IMR-90 (cell line): ENCODE data around the gene UBR7. TPM values are rescaled to one million over a fixed set of nuclear protein-coding genes. Genes with fewer than 3 reads are reported as not detected.

Experiments used
- ATAC-seq: fragments of 200-7000 bp; cut with Tn5 transposase; 2 replicates; pipeline ENCODE4 v1.9.1; 2020; ENCODE audit warnings: low read depth, mild to moderate bottlenecking, moderate library complexity
- BruUV-seq: library from RNA; stranded (reverse); fragments of 400-500 nt; replicated peaks from 2 replicates; lab custom pipeline; 2021; lab: Mats Ljungman, UMichigan
- CTCF ChIA-PET: fragments of 300-600 bp; formaldehyde crosslinking; extraction: SDS; loops from one replicate; lab custom pipeline; 2021; ENCODE audit warnings: antibody characterized with exemption; lab: Yijun Ruan, JAX
- POLR2A ChIA-PET: fragments of 300-600 bp; sonication (Branson Sonifier 250); formaldehyde crosslinking; loops from one replicate; lab custom pipeline; 2022; ENCODE audit warnings: antibody characterized with exemption; ENCODE audit not compliant: unreplicated experiment; lab: Charles Lee
- DNase-seq: peaks from one replicate; pipeline ENCODE4 v3.0.0; 2013
- H2AFZ ChIP-seq: replicated peaks from 2 replicates; pipeline ENCODE3; 2013; ENCODE audit warnings: low read length, mild to moderate bottlenecking; ENCODE audit not compliant: poor library complexity
- H2AK5ac ChIP-seq: 2 replicates; pipeline ENCODE4 v1.6.1; 2013; ENCODE audit warnings: low read depth, low read length, inconsistent platforms
- H2AK9ac ChIP-seq: replicated peaks from 2 replicates; pipeline ENCODE3; 2013; ENCODE audit warnings: mild to moderate bottlenecking, low read depth, low read length, moderate library complexity; ENCODE audit not compliant: poor library complexity
- H2BK120ac ChIP-seq: 2 replicates; pipeline ENCODE4 v1.6.1; 2013; ENCODE audit warnings: low read depth, low read length, inconsistent platforms
- H2BK15ac ChIP-seq: 3 replicates; pipeline ENCODE4 v1.6.1; 2013; ENCODE audit warnings: low read depth, low read length, inconsistent platforms
- H2BK20ac ChIP-seq: 2 replicates; pipeline ENCODE4 v1.6.1; 2013; ENCODE audit warnings: low read depth, mild to moderate bottlenecking, inconsistent platforms, low read length, moderate library complexity
- H2BK5ac ChIP-seq: 2 replicates; pipeline ENCODE4 v1.6.1; 2013; ENCODE audit warnings: mild to moderate bottlenecking, low read depth, low read length, inconsistent platforms; ENCODE audit not compliant: poor library complexity, severe bottlenecking
- H3K14ac ChIP-seq: replicated peaks from 2 replicates; pipeline ENCODE4 v1.6.1; 2013; ENCODE audit warnings: low read depth, low read length, inconsistent platforms
- H3K18ac ChIP-seq: 2 replicates; pipeline ENCODE4 v1.6.1; 2013; ENCODE audit warnings: low read depth, low read length, control low read depth
- H3K23ac ChIP-seq: 2 replicates; pipeline ENCODE4 v1.6.1; 2013; ENCODE audit warnings: low read depth, low read length, inconsistent platforms
- H3K27ac ChIP-seq: 2 replicates; pipeline ENCODE4 v1.5.1; 2013; ENCODE audit warnings: mild to moderate bottlenecking, control low read depth, low read length; ENCODE audit not compliant: insufficient read depth
- H3K27me3 ChIP-seq: 2 replicates; pipeline ENCODE4 v1.6.1; 2013; ENCODE audit warnings: low read length; ENCODE audit not compliant: control insufficient read depth, insufficient read depth
- H3K36me3 ChIP-seq: 2 replicates; pipeline ENCODE4 v1.6.1; 2013; ENCODE audit warnings: low read length, mixed read lengths; ENCODE audit not compliant: control insufficient read depth, insufficient read depth
- H3K4ac ChIP-seq: 2 replicates; pipeline ENCODE4 v1.6.1; 2013; ENCODE audit warnings: low read depth, low read length, inconsistent platforms
- H3K4me1 ChIP-seq: 2 replicates; pipeline ENCODE4 v1.6.1; 2013; ENCODE audit warnings: low read length, mixed read lengths; ENCODE audit not compliant: control insufficient read depth, insufficient read depth
- H3K4me2 ChIP-seq: 2 replicates; pipeline ENCODE4 v1.6.1; 2013; ENCODE audit warnings: low read depth, mild to moderate bottlenecking, control low read depth, low read length, moderate library complexity
- H3K4me3 ChIP-seq: 2 replicates; pipeline ENCODE4 v1.5.1; 2013; ENCODE audit warnings: low read depth, mild to moderate bottlenecking, control low read depth, low read length, moderate library complexity; ENCODE audit not compliant: insufficient read depth
- H3K56ac ChIP-seq: 2 replicates; pipeline ENCODE4 v1.6.1; 2013; ENCODE audit warnings: low read length, inconsistent platforms; ENCODE audit not compliant: insufficient read depth; ENCODE audit errors: extremely low read depth
- H3K79me1 ChIP-seq, 2 experiments: 2 replicates each; pipeline ENCODE4 v1.6.1; 2013; ENCODE audit warnings: low read length in 2 of 2, inconsistent platforms in 1 of 2, low read depth in 1 of 2
- H3K9ac ChIP-seq: 2 replicates; pipeline ENCODE4 v1.6.1; 2013; ENCODE audit warnings: low read depth, low read length, control low read depth
- H3K9me1 ChIP-seq: 2 replicates; pipeline ENCODE4 v1.6.1; 2013; ENCODE audit warnings: low read length, inconsistent platforms; ENCODE audit not compliant: insufficient read depth
- H3K9me3 ChIP-seq: 2 replicates; pipeline ENCODE4 v1.6.1; 2013; ENCODE audit warnings: low read length; ENCODE audit not compliant: control insufficient read depth, insufficient read depth
- H4K20me1 ChIP-seq: 2 replicates; pipeline ENCODE4 v1.6.1; 2013; ENCODE audit warnings: low read length, inconsistent platforms; ENCODE audit not compliant: insufficient read depth
- H4K5ac ChIP-seq: 2 replicates; pipeline ENCODE4 v1.6.1; 2013; ENCODE audit warnings: mild to moderate bottlenecking, low read depth, low read length, control low read depth
- H4K8ac ChIP-seq, 2 experiments: 2 replicates each; pipeline ENCODE4 v1.6.1; 2013; ENCODE audit warnings: low read depth in 2 of 2, low read length in 2 of 2, control low read depth in 1 of 2, inconsistent platforms in 1 of 2
- H4K91ac ChIP-seq: 2 replicates; pipeline ENCODE4 v1.6.1; 2013; ENCODE audit warnings: low read depth, low read length, inconsistent platforms; ENCODE audit not compliant: insufficient read depth
- BHLHE40 ChIP-seq: fragments of 150-350 bp; IDR thresholded peaks from 2 replicates; pipeline ENCODE4 v1.6.1; 2016; ENCODE audit warnings: mild to moderate bottlenecking, low read depth, low read length
- MAZ ChIP-seq: IDR thresholded peaks from 2 replicates; pipeline ENCODE4 v1.6.1; 2012; ENCODE audit warnings: low read depth, mild to moderate bottlenecking, low read length, improper control_type of control experiment, moderate library complexity, borderline replicate concordance
- NFE2L2 ChIP-seq: fragments of 150-350 bp; IDR thresholded peaks from 2 replicates; pipeline ENCODE4 v1.6.1; 2016; ENCODE audit warnings: low read depth, mild to moderate bottlenecking, low read length
- POLR2A ChIP-seq: IDR thresholded peaks from 2 replicates; pipeline ENCODE4 v1.6.1; 2012; ENCODE audit warnings: mild to moderate bottlenecking, low read depth, low read length
- WGBS, 2 experiments: methylation state at CpG; one replicate each; pipeline versions ENCODE4 v1.1.5 to v1.1.7; 2013; ENCODE audit warnings: missing lambda C conversion rate in 2 of 2; ENCODE audit not compliant: insufficient read length in 1 of 2; ENCODE audit errors: extremely low coverage in 2 of 2; 5-methylcytosine and 5-hydroxymethylcytosine counted together
- dilution Hi-C: fragments of 300-500 bp; cut with HindIII; formaldehyde crosslinking; loops from one replicate; pipeline ENCODE4 v1.14.3; 2018; ENCODE audit warnings: low sequenced_read_pairs; ENCODE audit not compliant: unreplicated experiment
- in situ Hi-C: fragments of 300-500 bp; cut with MboI; formaldehyde crosslinking; loops from 3 replicates; pipeline ENCODE4 v1.14.3; 2019; ENCODE audit warnings: low sequenced_read_pairs, inconsistent platforms, mixed read lengths
- intact Hi-C: fragments of 100-400 bp; cut with micrococcal nuclease; formaldehyde crosslinking; loops from 2 replicates; pipeline ENCODE4 v1.10.0; 2022
- polyA plus RNA-seq, 3 experiments: library from polyadenylated mRNA; depleted of rRNA; stranded (reverse); fragments of >200 nt; gene quantifications; 2 replicates each; pipeline ENCODE4 v1.2.3, GENCODE V29; 2012; ENCODE audit warnings: low replicate concordance in 1 of 3
- total RNA-seq: library from RNA; depleted of rRNA; stranded (reverse); fragments of >200 nt; gene quantifications from 2 replicates; pipeline ENCODE4 v1.2.3, GENCODE V29; 2012
- TF ChIP-seq, protein P1 (sequence below): conservative IDR thresholded peaks from 2 replicates; pipeline ENCODE4 v1.5.1; 2012; ENCODE audit warnings: mild to moderate bottlenecking, low read depth, low read length, improper control_type of control experiment
- TF ChIP-seq, protein P2 (sequence below): fragments of 150-350 bp; IDR thresholded peaks from 2 replicates; pipeline ENCODE4 v1.6.1; 2017; ENCODE audit warnings: mild to moderate bottlenecking, antibody characterized with exemption, low read length, low read depth

The UBR7 gene
- total and polyA plus RNA-seq, 2 of the 4 experiments (the other 2 are of a cell fraction): 24.2 to 29.4 TPM

DNA sequence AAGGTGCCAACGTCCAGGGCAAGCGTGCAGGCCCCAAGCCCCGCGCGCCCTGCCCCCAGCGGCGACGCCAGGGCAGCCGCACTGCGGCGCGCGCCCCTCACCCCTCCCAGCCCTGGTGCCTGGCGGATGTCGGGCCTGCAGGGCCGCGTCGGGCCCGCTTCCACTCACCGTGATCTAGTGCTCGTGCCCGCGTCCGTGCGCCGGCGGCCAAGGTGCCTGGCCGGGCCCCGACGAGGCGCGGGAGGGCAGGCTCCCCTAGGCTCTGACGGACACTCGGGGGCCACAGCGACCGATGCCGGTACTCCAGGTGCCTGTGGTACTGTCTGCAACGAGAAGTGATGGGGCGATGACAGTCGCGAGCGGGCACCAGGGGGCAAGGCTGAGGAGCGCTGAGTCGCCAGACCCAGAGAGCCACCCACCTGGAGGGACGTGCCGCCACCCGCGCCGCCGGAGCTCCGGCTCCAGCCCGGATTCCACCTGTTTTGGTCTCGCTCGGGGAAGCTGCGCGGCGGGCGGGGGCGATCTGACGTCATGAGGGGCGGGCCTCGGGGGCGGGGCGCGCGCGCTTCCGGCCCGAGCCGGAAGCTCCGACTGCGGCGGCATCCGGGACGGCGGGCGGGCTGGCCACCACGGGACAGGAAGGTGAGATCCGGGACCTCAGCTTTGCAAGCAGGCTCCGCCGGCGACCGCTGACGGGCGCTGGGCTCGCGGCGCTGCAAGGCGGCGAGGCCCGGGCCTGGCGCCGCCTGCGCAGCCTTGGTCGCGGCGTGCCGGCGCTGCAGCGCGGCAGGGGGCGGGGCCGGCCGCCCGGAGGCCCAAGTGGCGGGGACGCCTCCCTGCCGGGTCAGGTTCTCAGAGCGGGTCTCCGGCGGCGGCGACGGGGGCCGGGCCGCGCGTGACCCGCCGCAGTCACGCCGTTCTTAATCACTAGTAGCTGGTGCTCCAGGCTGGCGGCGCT, 22.4 kb upstream of the UBR7 start, which contains the start of the genes LYSET and MOAP1:
Gene LYSET, plus strand, starts transcription at position 927 of the 958 bp plus-strand sequence. CDS start 89 bp downstream, outside the sequence.
Gene MOAP1, minus strand, starts transcription at position 507 of the 958 bp plus-strand sequence. CDS start 655 bp downstream, outside the sequence.
- Histone ChIP-seq H4K8ac (peak within 1 kb of the TSS; percentile 23 to 49; a peak in 3 of 4 replicates), H2BK120ac (no peak within 1 kb of the TSS), H3K9ac (peak within 1 kb of the TSS; percentile 88), H3K56ac (no peak within 1 kb of the TSS; the same call in 1 of the 2 replicates), H3K4me2 (peak within 1 kb of the TSS; percentile 99), H2BK20ac (no peak within 1 kb of the TSS), H2AK5ac (no peak within 1 kb of the TSS), H3K9me3 (no peaks in the 10 kb centered on the region), H3K36me3 (peaks cover 6% of the 10 kb centered on the region; the same call in 1 of the 2 replicates), H4K20me1 (no peaks in the 10 kb centered on the region; the same call in 1 of the 2 replicates), H3K23ac (peak within 1 kb of the TSS; percentile 72), H2BK15ac (no peak within 1 kb of the TSS), H3K27ac (peak within 1 kb of the TSS; percentile 74), H2AFZ (peak within 1 kb of the TSS; percentile 99), H4K91ac (peak within 1 kb of the TSS; percentile 39; the same call in 1 of the 2 replicates), H3K4me3 (peak within 1 kb of the TSS; percentile 99), H3K79me1 (peaks cover 16 to 33% of the 10 kb centered on the region in 2 experiments), H3K14ac (peak within 1 kb of the TSS; percentile 20; the same call in 1 of the 2 replicates), H2AK9ac (peak within 1 kb of the TSS; percentile 88), H3K18ac (0 out of 2 replicates have a peak within 1 kb of the TSS, but pooled peaks have one; percentile 21), H2BK5ac (peak within 1 kb of the TSS; percentile 72), H3K9me1 (no peaks in the 10 kb centered on the region; the same call in 1 of the 2 replicates), H3K27me3 (no peaks in the 10 kb centered on the region), H3K4ac (peak within 1 kb of the TSS; percentile 55), H3K4me1 (no peaks in the 10 kb centered on the region), H4K5ac (peak within 1 kb of the TSS; percentile 42; the same call in 1 of the 2 replicates)
- in situ Hi-C loops: no loop called here
- ATAC-seq (peak; percentile 90), DNase-seq (peak; percentile 79)
- dilution Hi-C loops: no loop called here
- intact Hi-C loops: loop anchor here (1.0 kb wide), 2 partner anchors 69 to 149 kb away; partner anchors contain the start of genes BTBD7 and ITPK1
- 0% methylated on average over 63 of the region's 124 CpGs; no CpG with 5 or more reads in 1 of the 2 experiments for WGBS, 2 experiments
- TF ChIP-seq MAZ (peak; percentile 83; the same call in 1 of the 2 replicates), NFE2L2 (no peak), POLR2A (peak; percentile 87), BHLHE40 (no peak)
- TF ChIP-seq, protein P1, sequence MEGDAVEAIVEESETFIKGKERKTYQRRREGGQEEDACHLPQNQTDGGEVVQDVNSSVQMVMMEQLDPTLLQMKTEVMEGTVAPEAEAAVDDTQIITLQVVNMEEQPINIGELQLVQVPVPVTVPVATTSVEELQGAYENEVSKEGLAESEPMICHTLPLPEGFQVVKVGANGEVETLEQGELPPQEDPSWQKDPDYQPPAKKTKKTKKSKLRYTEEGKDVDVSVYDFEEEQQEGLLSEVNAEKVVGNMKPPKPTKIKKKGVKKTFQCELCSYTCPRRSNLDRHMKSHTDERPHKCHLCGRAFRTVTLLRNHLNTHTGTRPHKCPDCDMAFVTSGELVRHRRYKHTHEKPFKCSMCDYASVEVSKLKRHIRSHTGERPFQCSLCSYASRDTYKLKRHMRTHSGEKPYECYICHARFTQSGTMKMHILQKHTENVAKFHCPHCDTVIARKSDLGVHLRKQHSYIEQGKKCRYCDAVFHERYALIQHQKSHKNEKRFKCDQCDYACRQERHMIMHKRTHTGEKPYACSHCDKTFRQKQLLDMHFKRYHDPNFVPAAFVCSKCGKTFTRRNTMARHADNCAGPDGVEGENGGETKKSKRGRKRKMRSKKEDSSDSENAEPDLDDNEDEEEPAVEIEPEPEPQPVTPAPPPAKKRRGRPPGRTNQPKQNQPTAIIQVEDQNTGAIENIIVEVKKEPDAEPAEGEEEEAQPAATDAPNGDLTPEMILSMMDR: peak; percentile 14; the same call in 1 of the 2 replicates
- TF ChIP-seq, protein P2, sequence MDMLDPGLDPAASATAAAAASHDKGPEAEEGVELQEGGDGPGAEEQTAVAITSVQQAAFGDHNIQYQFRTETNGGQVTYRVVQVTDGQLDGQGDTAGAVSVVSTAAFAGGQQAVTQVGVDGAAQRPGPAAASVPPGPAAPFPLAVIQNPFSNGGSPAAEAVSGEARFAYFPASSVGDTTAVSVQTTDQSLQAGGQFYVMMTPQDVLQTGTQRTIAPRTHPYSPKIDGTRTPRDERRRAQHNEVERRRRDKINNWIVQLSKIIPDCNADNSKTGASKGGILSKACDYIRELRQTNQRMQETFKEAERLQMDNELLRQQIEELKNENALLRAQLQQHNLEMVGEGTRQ: 0 out of 2 replicates have a peak, but pooled peaks have one; percentile 24
- BruUV-seq: no TSS peak
- CTCF ChIA-PET: interaction anchor here (0.6 to 1.4 kb wide), 4 partner anchors 22 to 959 kb away, joined by 3 to 4 read pairs (median 3); partner anchors contain the start of gene GON7
- POLR2A ChIA-PET: no interaction called here
